OCI-LY7 (cell line): ENCODE data around the gene FBN3. TPM values are rescaled to one million over a fixed set of nuclear protein-coding genes. Genes with fewer than 3 reads are reported as not detected.

Experiments
- BruUV-seq: library from RNA; stranded (reverse); fragments of 400-500 nt; replicated peaks from 2 replicates; lab custom pipeline; 2021; lab: Mats Ljungman, UMichigan
- CTCF ChIA-PET: fragments of 300-600 bp; sonication (Branson Sonifier 250); formaldehyde crosslinking; loops from one replicate; lab custom pipeline; 2022; ENCODE audit warnings: antibody characterized with exemption; ENCODE audit not compliant: unreplicated experiment; lab: Charles Lee
- POLR2A ChIA-PET: fragments of 300-600 bp; sonication (Branson Sonifier 250); formaldehyde crosslinking; loops from one replicate; lab custom pipeline; 2022; ENCODE audit warnings: antibody characterized with exemption; lab: Charles Lee
- DNase-seq: peaks from one replicate; pipeline ENCODE4 v3.0.0-alpha.2; 2015; ENCODE audit warnings: low spot score
- H2AFZ ChIP-seq: fragments of 200-600 bp; sonication (generic), shearing (Covaris generic); 2 replicates; pipeline ENCODE4 v1.6.1; 2014; ENCODE audit warnings: mild to moderate bottlenecking, antibody characterized with exemption, low read length, moderate library complexity
- H3K27ac ChIP-seq: fragments of 200-600 bp; sonication (generic); 2 replicates; pipeline ENCODE4 v1.5.1; 2014; ENCODE audit warnings: mixed run types, low read depth, mild to moderate bottlenecking, moderate library complexity, low read length, inconsistent platforms; ENCODE audit not compliant: poor library complexity, severe bottlenecking
- H3K36me3 ChIP-seq: fragments of 200-600 bp; sonication (generic); 2 replicates; pipeline ENCODE4 v1.6.1; 2014; ENCODE audit warnings: mild to moderate bottlenecking, antibody characterized with exemption, low read length, moderate library complexity, mixed read lengths; ENCODE audit not compliant: insufficient read depth
- H3K4me1 ChIP-seq: fragments of 200-600 bp; sonication (generic); 2 replicates; pipeline ENCODE4 v1.5.1; 2014; ENCODE audit warnings: mild to moderate bottlenecking, low read length; ENCODE audit not compliant: insufficient read depth, poor library complexity, severe bottlenecking
- H3K4me2 ChIP-seq: fragments of 200-600 bp; sonication (generic); 2 replicates; pipeline ENCODE4 v1.6.1; 2014; ENCODE audit warnings: mild to moderate bottlenecking, low read length
- H3K4me3 ChIP-seq: fragments of 200-600 bp; sonication (generic); 2 replicates; pipeline ENCODE4 v1.5.1; 2014; ENCODE audit warnings: mild to moderate bottlenecking, low read depth, low read length; ENCODE audit not compliant: poor library complexity, severe bottlenecking
- H3K79me2 ChIP-seq: fragments of 200-600 bp; sonication (generic); 2 replicates; pipeline ENCODE4 v1.6.1; 2016; ENCODE audit warnings: low read depth, mild to moderate bottlenecking, low read length, moderate library complexity, mixed read lengths; ENCODE audit not compliant: insufficient read depth
- H3K9me2 ChIP-seq: fragments of 200-600 bp; sonication (generic); 2 replicates; pipeline ENCODE4 v1.6.1; 2016; ENCODE audit warnings: mild to moderate bottlenecking, low read length, mixed read lengths; ENCODE audit not compliant: insufficient read depth
- H3K9me3 ChIP-seq: fragments of 200-600 bp; sonication (generic); 2 replicates; pipeline ENCODE4 v1.6.1; 2014; ENCODE audit warnings: mild to moderate bottlenecking, mixed run types, low read length, mixed read lengths
- H4K20me1 ChIP-seq: fragments of 200-600 bp; sonication (generic); 2 replicates; pipeline ENCODE4 v1.6.1; 2014; ENCODE audit warnings: mild to moderate bottlenecking, antibody characterized with exemption, low read length, moderate library complexity, mixed read lengths; ENCODE audit not compliant: insufficient read depth
- EZH2phosphoT487 ChIP-seq: fragments of 200-600 bp; sonication (generic); IDR thresholded peaks from 2 replicates; pipeline ENCODE4 v1.6.1; 2018; ENCODE audit warnings: low read depth, borderline replicate concordance, mild to moderate bottlenecking, mixed run types, antibody characterized with exemption, low read length, moderate library complexity, mixed read lengths
- intact Hi-C: fragments of 100-400 bp; cut with micrococcal nuclease; formaldehyde crosslinking; loops from one replicate; pipeline ENCODE4 v1.10.0; 2022; ENCODE audit not compliant: unreplicated experiment
- total RNA-seq, 2 experiments: library from RNA; depleted of rRNA in 1 of 2; stranded (reverse); fragments of >200 nt in 1 of 2; shearing (Covaris generic) in 1 of 2; gene quantifications; 2 replicates each; pipeline ENCODE4 v1.2.3, GENCODE V29; 2014 to 2022
- TF ChIP-seq, protein P1 (sequence below): fragments of 200-600 bp; sonication (generic); conservative IDR thresholded peaks from 2 replicates; pipeline ENCODE4 v1.5.1; 2014; ENCODE audit warnings: mild to moderate bottlenecking, antibody characterized with exemption, low read length, moderate library complexity, mixed read lengths

Gene FBN3
- total RNA-seq, 2 experiments from 2014 or later = not detected

DNA sequence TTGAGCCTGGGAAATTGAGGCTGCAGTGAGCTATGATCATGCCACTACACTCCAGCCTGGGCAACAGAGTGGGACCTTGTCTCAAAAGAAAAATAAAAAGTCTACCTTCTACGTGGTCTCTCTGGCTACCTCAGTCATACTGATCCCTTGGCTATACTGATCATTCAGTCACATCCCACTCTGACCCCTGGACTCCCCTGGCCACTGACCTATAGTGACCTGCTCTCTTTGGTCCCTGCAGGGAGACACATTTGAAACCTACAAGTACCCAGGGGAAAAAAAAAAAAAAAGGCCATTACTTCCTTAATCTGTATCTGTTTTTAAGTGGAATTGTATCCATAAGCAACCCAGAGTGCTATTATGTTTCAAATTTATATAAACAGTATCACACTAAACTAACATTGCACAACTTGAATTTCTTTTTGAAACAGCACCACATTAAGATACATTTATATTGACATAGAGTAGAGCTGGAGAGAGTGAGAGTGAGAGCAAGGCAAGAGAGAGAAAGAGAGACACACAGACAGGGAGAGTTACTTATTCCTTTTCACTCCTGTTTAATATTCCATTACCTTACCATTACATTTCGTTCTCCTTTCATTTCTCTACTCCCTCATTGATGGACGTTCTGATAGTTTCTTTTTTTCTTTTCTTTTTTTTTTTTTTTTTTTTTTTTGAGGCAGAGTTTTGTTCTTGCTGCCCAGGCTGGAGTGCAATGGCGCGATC, 36.1 kb upstream of the FBN3 start:
- H3K4me3 ChIP-seq = no peak overlapping the region
- no peak overlapping the region for H3K27ac ChIP-seq
- no peak for TF ChIP-seq EZH2phosphoT487
- TF ChIP-seq, protein P1, sequence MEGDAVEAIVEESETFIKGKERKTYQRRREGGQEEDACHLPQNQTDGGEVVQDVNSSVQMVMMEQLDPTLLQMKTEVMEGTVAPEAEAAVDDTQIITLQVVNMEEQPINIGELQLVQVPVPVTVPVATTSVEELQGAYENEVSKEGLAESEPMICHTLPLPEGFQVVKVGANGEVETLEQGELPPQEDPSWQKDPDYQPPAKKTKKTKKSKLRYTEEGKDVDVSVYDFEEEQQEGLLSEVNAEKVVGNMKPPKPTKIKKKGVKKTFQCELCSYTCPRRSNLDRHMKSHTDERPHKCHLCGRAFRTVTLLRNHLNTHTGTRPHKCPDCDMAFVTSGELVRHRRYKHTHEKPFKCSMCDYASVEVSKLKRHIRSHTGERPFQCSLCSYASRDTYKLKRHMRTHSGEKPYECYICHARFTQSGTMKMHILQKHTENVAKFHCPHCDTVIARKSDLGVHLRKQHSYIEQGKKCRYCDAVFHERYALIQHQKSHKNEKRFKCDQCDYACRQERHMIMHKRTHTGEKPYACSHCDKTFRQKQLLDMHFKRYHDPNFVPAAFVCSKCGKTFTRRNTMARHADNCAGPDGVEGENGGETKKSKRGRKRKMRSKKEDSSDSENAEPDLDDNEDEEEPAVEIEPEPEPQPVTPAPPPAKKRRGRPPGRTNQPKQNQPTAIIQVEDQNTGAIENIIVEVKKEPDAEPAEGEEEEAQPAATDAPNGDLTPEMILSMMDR = no peak
- BruUV-seq = no TSS peak
- no peaks in the 10 kb centered on the region for H3K9me3 ChIP-seq
- ChIA-PET POLR2A (interaction anchor here (1.7 kb wide), 1 partner anchor 10 kb away, joined by 4 read pairs; no protein-coding TSS in a partner anchor), CTCF (no interaction called here)
- intact Hi-C loops = no loop called here
- no peaks in the 10 kb centered on the region for H3K79me2 ChIP-seq
- no peak overlapping the region for H2AFZ ChIP-seq
- no peaks in the 10 kb centered on the region for H4K20me1 ChIP-seq
- no peaks in the 10 kb centered on the region for H3K9me2 ChIP-seq
- no peak overlapping the region for H3K4me2 ChIP-seq
- H3K4me1 ChIP-seq = peaks cover 17% of the 10 kb centered on the region
- no peaks in the 10 kb centered on the region for H3K36me3 ChIP-seq
- DNase-seq = no peak

DNA sequence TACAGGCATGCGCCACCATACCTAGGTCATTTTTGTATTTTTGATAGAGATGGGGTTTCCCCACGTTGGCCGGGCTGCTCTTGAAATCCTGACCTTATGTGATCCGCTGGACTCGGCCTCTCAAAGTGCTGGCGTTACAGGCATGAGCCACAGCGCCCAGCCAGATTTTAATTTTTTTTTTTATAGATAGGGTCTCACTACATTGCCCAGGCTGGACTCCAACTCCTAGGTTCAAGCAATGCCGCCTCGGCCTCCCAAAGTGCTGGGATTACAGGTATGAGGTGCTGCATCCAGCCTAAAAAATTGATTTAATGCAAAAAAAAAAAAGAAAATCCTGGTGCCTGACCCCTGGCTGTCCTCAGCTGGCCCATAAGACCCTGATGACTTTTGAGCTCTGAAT, 34.9 kb upstream of the FBN3 start:
- Histone ChIP-seq H3K9me3 (no peaks in the 10 kb centered on the region), H3K4me2 (no peak overlapping the region), H3K36me3 (no peaks in the 10 kb centered on the region), H4K20me1 (no peaks in the 10 kb centered on the region), H3K4me1 (peaks cover 14% of the 10 kb centered on the region), H2AFZ (no peak overlapping the region), H3K9me2 (no peaks in the 10 kb centered on the region), H3K27ac (no peak overlapping the region), H3K79me2 (no peaks in the 10 kb centered on the region), H3K4me3 (no peak overlapping the region)
- POLR2A ChIA-PET = interaction anchor here (1.7 kb wide), 1 partner anchor 11 kb away, joined by 4 read pairs; no protein-coding TSS in a partner anchor
- DNase-seq = no peak
- BruUV-seq = no TSS peak
- TF ChIP-seq, protein P1 = no peak
- TF ChIP-seq EZH2phosphoT487 = no peak
- CTCF ChIA-PET = no interaction called here
- intact Hi-C loops = no loop called here

DNA sequence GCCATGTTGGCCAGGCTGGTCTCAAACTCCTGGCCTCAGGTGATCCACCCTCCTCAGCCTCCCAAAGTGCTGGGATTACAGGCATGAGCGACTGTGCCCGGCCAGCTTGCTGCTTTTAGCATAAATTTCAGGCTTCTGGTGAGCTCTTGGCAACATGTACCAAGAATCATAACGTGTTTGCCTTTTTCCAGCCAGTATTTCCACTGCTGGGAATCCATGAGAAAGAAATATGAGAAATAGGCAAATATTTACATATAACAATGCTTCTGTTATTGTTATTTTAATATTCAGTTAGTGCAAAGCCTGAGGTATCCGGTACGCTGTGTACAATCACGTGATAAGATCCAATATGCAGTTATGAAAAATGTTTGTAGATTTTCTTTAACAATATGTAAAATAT, 30.6 kb upstream of the FBN3 start:
- H3K79me2 ChIP-seq = no peaks in the 10 kb centered on the region
- ChIA-PET CTCF (no interaction called here), POLR2A (interaction anchor here (0.7 to 1.2 kb wide), 2 partner anchors 10 to 359 kb away, joined by 3 to 4 read pairs; no protein-coding TSS in a partner anchor)
- no peak overlapping the region for H3K4me3 ChIP-seq
- H3K36me3 ChIP-seq = no peaks in the 10 kb centered on the region
- H2AFZ ChIP-seq = no peak overlapping the region
- DNase-seq = no peak
- BruUV-seq = no TSS peak
- H4K20me1 ChIP-seq = no peaks in the 10 kb centered on the region
- no peak for TF ChIP-seq EZH2phosphoT487
- no peak overlapping the region for H3K4me2 ChIP-seq
- H3K27ac ChIP-seq = no peak overlapping the region
- H3K9me3 ChIP-seq = no peaks in the 10 kb centered on the region
- no peaks in the 10 kb centered on the region for H3K9me2 ChIP-seq
- peaks cover 6% of the 10 kb centered on the region for H3K4me1 ChIP-seq
- intact Hi-C loops = no loop called here
